Lower leg skin (tissue), 3 donors: ENCODE data around the gene ERP29.

Source experiments
- POLR2A ChIP-seq, 2 donors: fragments of 450-650 bp; IDR thresholded peaks; one replicate each; pipeline ENCODE4 v1.6.1; 2016 to 2017; ENCODE audit warnings: antibody characterized with exemption in 2 of 2, mild to moderate bottlenecking in 1 of 2, moderate library complexity in 1 of 2
- TF ChIP-seq, protein P1 (sequence below), 3 donors: fragments of 450-650 bp; IDR thresholded peaks; one replicate each; pipeline ENCODE4 v1.5.1; 2016; ENCODE audit warnings: antibody characterized with exemption in 3 of 3, mild to moderate bottlenecking in 3 of 3, moderate library complexity in 2 of 3

DNA sequence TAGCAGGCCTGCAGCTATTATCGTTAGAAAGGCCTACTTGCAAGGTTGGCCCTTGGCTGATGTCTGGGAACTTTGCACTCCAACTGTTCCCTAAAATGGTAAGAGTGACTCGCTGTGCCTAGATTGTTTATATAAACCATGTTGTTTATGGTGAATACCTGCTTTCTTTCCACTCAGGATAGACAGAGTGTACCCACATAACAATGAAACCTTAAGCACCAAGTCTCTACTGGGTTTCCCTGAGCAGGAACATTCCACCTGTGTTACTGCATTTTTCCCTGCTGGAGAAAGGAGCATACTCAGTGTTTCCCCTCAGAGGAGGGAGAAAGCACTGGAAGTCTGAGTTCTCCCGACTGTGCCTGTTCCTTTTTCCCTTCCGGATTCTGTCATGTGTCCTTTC is 32.8 kb downstream of the ERP29 start:
- TF ChIP-seq, protein P1, sequence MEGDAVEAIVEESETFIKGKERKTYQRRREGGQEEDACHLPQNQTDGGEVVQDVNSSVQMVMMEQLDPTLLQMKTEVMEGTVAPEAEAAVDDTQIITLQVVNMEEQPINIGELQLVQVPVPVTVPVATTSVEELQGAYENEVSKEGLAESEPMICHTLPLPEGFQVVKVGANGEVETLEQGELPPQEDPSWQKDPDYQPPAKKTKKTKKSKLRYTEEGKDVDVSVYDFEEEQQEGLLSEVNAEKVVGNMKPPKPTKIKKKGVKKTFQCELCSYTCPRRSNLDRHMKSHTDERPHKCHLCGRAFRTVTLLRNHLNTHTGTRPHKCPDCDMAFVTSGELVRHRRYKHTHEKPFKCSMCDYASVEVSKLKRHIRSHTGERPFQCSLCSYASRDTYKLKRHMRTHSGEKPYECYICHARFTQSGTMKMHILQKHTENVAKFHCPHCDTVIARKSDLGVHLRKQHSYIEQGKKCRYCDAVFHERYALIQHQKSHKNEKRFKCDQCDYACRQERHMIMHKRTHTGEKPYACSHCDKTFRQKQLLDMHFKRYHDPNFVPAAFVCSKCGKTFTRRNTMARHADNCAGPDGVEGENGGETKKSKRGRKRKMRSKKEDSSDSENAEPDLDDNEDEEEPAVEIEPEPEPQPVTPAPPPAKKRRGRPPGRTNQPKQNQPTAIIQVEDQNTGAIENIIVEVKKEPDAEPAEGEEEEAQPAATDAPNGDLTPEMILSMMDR (IDR thresholded peaks at IDR 0.05) = no peak
- no peak for TF ChIP-seq POLR2A (IDR thresholded peaks at IDR 0.05)
